HL-60 (cell line): ENCODE results near the gene SCMH1.

Experiments used
- GABPA ChIP-seq: IDR thresholded peaks from 2 replicates; pipeline ENCODE4 v1.6.1; 2012; ENCODE audit warnings: low read depth
- POLR2AphosphoS5 ChIP-seq: IDR thresholded peaks from 2 replicates; pipeline ENCODE4 v1.6.1; 2012; ENCODE audit warnings: low read depth
- TF ChIP-seq, protein P1 (sequence below): IDR thresholded peaks from one replicate; pipeline ENCODE4 v1.5.1; 2011; ENCODE audit warnings: low read length, control low read depth, inconsistent platforms; ENCODE audit not compliant: insufficient read depth
- TF ChIP-seq, protein P2 (sequence below): IDR thresholded peaks from 2 replicates; pipeline ENCODE4 v1.6.1; 2012; ENCODE audit warnings: low read depth; ENCODE audit not compliant: insufficient replicate concordance

DNA sequence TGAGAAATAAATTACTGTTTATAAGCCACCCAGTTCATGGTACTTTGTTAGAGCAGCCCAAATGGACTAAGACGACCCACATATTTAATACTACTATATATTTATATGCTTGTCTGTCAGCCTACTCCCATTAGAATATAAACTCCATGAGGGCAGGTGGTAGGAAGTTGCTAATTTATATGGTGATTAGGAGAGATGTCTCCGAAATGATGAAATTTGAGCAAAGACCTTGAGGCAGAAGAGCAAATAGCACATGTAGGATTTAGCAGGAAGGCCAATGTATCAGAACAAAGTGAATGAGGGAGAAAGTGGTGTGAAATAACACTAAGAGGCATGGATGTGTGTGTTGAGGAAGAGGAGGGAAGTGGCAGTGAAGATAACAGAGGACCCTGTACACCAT lies 210.0 kb downstream of the SCMH1 start:
- TF ChIP-seq, protein P1, sequence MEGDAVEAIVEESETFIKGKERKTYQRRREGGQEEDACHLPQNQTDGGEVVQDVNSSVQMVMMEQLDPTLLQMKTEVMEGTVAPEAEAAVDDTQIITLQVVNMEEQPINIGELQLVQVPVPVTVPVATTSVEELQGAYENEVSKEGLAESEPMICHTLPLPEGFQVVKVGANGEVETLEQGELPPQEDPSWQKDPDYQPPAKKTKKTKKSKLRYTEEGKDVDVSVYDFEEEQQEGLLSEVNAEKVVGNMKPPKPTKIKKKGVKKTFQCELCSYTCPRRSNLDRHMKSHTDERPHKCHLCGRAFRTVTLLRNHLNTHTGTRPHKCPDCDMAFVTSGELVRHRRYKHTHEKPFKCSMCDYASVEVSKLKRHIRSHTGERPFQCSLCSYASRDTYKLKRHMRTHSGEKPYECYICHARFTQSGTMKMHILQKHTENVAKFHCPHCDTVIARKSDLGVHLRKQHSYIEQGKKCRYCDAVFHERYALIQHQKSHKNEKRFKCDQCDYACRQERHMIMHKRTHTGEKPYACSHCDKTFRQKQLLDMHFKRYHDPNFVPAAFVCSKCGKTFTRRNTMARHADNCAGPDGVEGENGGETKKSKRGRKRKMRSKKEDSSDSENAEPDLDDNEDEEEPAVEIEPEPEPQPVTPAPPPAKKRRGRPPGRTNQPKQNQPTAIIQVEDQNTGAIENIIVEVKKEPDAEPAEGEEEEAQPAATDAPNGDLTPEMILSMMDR: no peak
- TF ChIP-seq, protein P2, sequence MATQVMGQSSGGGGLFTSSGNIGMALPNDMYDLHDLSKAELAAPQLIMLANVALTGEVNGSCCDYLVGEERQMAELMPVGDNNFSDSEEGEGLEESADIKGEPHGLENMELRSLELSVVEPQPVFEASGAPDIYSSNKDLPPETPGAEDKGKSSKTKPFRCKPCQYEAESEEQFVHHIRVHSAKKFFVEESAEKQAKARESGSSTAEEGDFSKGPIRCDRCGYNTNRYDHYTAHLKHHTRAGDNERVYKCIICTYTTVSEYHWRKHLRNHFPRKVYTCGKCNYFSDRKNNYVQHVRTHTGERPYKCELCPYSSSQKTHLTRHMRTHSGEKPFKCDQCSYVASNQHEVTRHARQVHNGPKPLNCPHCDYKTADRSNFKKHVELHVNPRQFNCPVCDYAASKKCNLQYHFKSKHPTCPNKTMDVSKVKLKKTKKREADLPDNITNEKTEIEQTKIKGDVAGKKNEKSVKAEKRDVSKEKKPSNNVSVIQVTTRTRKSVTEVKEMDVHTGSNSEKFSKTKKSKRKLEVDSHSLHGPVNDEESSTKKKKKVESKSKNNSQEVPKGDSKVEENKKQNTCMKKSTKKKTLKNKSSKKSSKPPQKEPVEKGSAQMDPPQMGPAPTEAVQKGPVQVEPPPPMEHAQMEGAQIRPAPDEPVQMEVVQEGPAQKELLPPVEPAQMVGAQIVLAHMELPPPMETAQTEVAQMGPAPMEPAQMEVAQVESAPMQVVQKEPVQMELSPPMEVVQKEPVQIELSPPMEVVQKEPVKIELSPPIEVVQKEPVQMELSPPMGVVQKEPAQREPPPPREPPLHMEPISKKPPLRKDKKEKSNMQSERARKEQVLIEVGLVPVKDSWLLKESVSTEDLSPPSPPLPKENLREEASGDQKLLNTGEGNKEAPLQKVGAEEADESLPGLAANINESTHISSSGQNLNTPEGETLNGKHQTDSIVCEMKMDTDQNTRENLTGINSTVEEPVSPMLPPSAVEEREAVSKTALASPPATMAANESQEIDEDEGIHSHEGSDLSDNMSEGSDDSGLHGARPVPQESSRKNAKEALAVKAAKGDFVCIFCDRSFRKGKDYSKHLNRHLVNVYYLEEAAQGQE: no peak
- TF ChIP-seq POLR2AphosphoS5 (no peak), GABPA (no peak)
